HFF-Myc (cell line): ENCODE measurements around the gene CAMK2B.

ENCODE experiments used
- DNase-seq: peaks from one replicate; pipeline ENCODE4 v3.0.0-alpha.2; 2011; ENCODE audit warnings: low read depth; ENCODE audit errors: extremely low read depth
- H3K4me3 ChIP-seq: replicated peaks from 2 replicates; pipeline ENCODE4 v1.5.1; 2011; ENCODE audit warnings: low read depth, mild to moderate bottlenecking, control low read depth, low read length
- TF ChIP-seq, protein P1 (sequence below): IDR thresholded peaks from 2 replicates; pipeline ENCODE4 v1.5.1; 2012; ENCODE audit warnings: mild to moderate bottlenecking, low read depth, low read length, control low read depth; ENCODE audit errors: missing control alignments

The CAMK2B gene

DNA sequence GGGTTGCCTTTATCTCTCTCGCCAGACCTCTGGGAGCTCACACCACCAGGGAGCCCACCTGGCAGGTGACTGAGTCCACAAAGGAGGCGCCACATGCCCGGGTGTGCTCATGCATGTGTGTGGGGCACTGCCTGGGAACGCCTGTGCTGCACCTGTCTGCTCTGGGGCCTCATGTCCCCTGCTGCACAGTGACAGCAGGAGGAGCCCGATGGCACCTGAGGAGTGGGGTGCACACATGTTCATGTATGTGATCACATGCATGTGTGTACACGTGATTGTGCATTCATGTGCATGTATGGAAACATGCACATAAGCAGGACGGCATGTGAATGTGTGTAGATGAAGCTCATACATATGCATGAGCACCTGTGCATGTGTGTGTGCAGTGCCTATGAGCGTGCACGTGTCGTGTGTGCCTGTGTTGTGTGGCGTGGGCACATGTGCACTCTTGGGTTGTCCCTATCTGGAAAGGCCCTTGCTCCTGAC is 102.6 kb downstream of the CAMK2B start:
- TF ChIP-seq, protein P1, sequence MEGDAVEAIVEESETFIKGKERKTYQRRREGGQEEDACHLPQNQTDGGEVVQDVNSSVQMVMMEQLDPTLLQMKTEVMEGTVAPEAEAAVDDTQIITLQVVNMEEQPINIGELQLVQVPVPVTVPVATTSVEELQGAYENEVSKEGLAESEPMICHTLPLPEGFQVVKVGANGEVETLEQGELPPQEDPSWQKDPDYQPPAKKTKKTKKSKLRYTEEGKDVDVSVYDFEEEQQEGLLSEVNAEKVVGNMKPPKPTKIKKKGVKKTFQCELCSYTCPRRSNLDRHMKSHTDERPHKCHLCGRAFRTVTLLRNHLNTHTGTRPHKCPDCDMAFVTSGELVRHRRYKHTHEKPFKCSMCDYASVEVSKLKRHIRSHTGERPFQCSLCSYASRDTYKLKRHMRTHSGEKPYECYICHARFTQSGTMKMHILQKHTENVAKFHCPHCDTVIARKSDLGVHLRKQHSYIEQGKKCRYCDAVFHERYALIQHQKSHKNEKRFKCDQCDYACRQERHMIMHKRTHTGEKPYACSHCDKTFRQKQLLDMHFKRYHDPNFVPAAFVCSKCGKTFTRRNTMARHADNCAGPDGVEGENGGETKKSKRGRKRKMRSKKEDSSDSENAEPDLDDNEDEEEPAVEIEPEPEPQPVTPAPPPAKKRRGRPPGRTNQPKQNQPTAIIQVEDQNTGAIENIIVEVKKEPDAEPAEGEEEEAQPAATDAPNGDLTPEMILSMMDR: no peak
- no peak for DNase-seq

DNA sequence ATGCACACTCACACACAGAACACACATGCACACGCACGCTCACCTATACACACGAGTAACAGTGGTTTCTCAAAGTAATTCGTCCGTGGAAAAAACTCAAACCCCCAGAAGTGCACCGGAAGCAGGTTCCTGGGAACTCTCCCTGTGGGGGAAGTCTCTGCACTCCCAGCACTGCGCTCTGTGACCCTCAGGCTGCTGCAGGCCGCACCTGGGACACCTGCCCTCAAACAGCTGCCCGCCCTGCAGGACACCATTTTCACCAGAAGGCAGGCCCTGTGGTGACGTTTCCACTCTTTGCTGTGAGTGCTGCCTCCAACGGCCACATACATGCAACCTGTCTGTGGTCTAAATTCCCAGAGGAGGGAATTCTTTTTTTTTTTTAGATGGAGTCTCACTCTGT is 103.3 kb downstream of the CAMK2B start:
- no peak overlapping the region for H3K4me3 ChIP-seq
- TF ChIP-seq, protein P1: no peak
- no peak for DNase-seq

More for the DNA sequence above, 102.6 kb downstream of the CAMK2B start:
- no peak overlapping the region for H3K4me3 ChIP-seq

DNA sequence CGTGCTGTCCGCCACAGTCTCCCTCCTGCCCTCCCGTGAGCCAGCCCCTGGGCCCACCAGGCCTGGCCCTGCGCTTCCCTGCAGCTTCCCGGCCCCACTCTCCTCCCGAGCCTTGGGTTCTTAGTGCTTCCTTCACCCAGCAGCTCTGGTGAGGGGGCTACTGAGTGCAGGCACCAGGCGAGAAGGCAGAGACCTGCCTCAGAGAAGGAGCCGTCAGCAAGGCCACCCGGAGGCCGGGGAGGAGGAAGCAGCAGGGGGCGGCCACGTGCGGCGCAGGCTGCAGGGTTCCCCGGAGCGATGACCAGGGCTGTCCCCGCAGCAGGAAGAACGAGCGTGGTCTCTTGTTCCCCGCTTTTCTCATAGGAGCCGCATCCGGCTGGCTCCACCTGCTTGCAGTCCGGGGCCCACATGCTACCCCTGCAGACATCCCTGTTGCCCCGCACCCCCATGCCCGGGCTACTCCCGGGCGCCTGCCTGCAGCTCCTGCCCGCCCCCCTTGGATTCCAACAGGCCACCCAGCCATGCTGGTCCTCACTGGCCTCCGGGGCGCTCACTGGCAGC is 104.1 kb downstream of the CAMK2B start:
- no peak for DNase-seq
- TF ChIP-seq, protein P1: no peak
- H3K4me3 ChIP-seq: no peak overlapping the region

- TF ChIP-seq, protein P1: no peak
- no peak for DNase-seq
- H3K4me3 ChIP-seq: no peak overlapping the region
These were observed 104.9 kb downstream of the CAMK2B start for GRCh38 chr7:44220358-44221112.

DNA sequence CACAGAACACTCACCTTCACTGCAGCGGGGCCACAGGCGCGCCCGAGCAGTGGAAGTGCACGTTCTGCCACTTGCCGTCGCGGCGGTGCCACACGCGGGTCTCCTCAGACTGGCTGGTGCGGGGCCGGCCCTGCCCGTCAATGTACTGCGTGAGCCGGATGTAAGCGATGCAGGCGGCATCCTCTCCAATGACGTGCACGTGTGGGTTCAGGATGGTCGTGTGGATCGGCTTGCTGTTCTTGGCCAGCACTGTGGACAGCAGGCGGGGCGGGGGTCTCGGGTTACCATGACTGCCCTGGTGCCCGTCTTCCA is 105.4 kb downstream of the CAMK2B start:
- no peak for DNase-seq
- TF ChIP-seq, protein P1: no peak
- H3K4me3 ChIP-seq: no peak overlapping the region

DNA sequence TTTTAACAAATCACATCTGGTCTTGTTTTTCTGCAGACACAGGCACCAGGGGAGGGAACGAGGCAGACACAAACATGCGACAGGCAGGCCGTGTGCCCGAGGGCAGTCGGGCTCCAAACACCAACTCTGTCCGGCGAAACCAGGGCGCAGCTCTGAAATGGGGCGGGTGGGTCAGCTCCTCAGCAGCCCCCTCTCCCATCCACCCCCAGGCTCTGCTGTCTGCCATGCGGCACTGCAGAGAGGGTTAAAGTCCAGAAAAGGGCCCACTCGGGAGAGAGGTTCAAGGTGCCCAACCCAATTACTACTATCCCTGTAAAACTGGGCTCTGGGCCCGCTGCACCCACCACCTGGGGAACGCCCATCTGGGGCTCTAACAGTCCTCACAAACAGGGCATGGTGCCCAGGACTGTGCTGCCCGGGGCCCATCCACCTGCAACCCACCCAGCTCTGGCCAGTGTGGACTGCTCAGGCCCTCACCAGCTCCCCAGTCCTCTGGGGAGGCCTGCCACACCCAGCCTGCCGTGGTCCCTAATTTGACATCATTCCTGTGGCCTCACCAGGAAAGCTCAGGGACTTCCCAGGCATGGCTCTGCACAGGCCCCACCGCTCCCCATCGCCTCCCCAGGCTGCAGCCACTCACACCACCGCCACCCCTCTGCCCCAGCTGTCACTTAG is 105.9 kb downstream of the CAMK2B start:
- H3K4me3 ChIP-seq: no peak overlapping the region
- no peak for DNase-seq

More for the DNA sequence above, 105.9 kb downstream of the CAMK2B start:
- TF ChIP-seq, protein P1: no peak
